HCT116 (cell line): ENCODE results near the gene MYH1. TPM values are rescaled to one million over a fixed set of nuclear protein-coding genes. Genes with fewer than 3 reads are reported as not detected.

Source experiments
- ATAC-seq: fragments of 200-7000 bp; cut with Tn5 transposase; 2 replicates; pipeline ENCODE4 v1.9.1; 2020; ENCODE audit warnings: mild to moderate bottlenecking, moderate library complexity
- BruUV-seq: library from RNA; stranded (reverse); fragments of 400-500 nt; replicated peaks from 2 replicates; lab custom pipeline; 2021; lab: Mats Ljungman, UMichigan
- CTCF ChIA-PET: fragments of 300-600 bp; sonication (Branson Sonifier 250); formaldehyde crosslinking; loops from one replicate; lab custom pipeline; 2021; ENCODE audit warnings: antibody characterized with exemption; lab: Charles Lee
- POLR2A ChIA-PET: fragments of 300-600, 350-600 bp; sonication (Branson Sonifier 250); formaldehyde crosslinking; loops from one replicate; lab custom pipeline; 2021; ENCODE audit warnings: antibody characterized with exemption; lab: Charles Lee
- RAD21 ChIA-PET, 2 experiments: fragments of 300-600 bp; sonication (Branson Sonifier 250); formaldehyde crosslinking; loops; one replicate each; lab custom pipeline; 2023; ENCODE audit warnings: low total read pairs in 2 of 2; ENCODE audit not compliant: uncharacterized antibody in 2 of 2, unreplicated experiment in 2 of 2, low non-redundant PET in 1 of 2; lab: Charles Lee
- DNase-seq: peaks from one replicate; pipeline ENCODE4 v3.0.0-alpha.2; 2010; ENCODE audit warnings: low read depth, low spot score
- H2AFZ ChIP-seq: fragments of 200-600 bp; shearing (Covaris generic), sonication (generic); 2 replicates; pipeline ENCODE4 v1.6.1; 2017; ENCODE audit warnings: low read depth, mixed run types, mixed read lengths, antibody characterized with exemption, low read length; ENCODE audit not compliant: poor library complexity, severe bottlenecking
- H3K27ac ChIP-seq: 2 replicates; pipeline ENCODE4 v1.5.1; 2012; ENCODE audit warnings: low read depth, low read length
- H3K27me3 ChIP-seq: fragments of 200-600 bp; sonication (generic); 2 replicates; pipeline ENCODE4 v1.6.1; 2016; ENCODE audit warnings: mixed run types, low read length, mixed read lengths; ENCODE audit not compliant: insufficient read depth
- H3K36me3 ChIP-seq, 2 experiments: fragments of 200-500 bp in 1 of 2; fragments of 200-600 bp in 1 of 2; sonication (Bioruptor generic) in 1 of 2; sonication (generic) in 1 of 2; 2 replicates each; pipeline versions ENCODE4 v1.5.1 to v1.6.1; 2014 to 2016; ENCODE audit warnings: low read length in 2 of 2, inconsistent platforms in 1 of 2, mixed read lengths in 1 of 2, mixed run types in 1 of 2; ENCODE audit not compliant: insufficient read depth in 2 of 2, control insufficient read depth in 1 of 2
- H3K4me1 ChIP-seq, 2 experiments: fragments of 200-600 bp in 1 of 2; sonication (generic) in 1 of 2; 2 replicates each; pipeline versions ENCODE4 v1.5.1 to v1.6.1; 2012 to 2017; ENCODE audit warnings: low read length in 2 of 2, inconsistent platforms in 1 of 2, mild to moderate bottlenecking in 1 of 2, mixed read lengths in 1 of 2, mixed run types in 1 of 2, moderate library complexity in 1 of 2; ENCODE audit not compliant: insufficient read depth in 2 of 2, control insufficient read depth in 1 of 2
- H3K4me2 ChIP-seq: fragments of 200-600 bp; sonication (generic); 2 replicates; pipeline ENCODE4 v1.6.1; 2017; ENCODE audit warnings: mixed run types, low read length, mixed read lengths
- H3K4me3 ChIP-seq, 2 experiments: fragments of 200-600 bp in 1 of 2; sonication (generic) in 1 of 2; replicated peaks in 1 of 2; 2 replicates each; pipeline ENCODE4 v1.5.1; 2011 to 2016; ENCODE audit warnings: low read length in 2 of 2, control low read depth in 1 of 2, low read depth in 1 of 2, mild to moderate bottlenecking in 1 of 2, mixed read lengths in 1 of 2, mixed run types in 1 of 2
- H3K79me2 ChIP-seq: fragments of 200-600 bp; sonication (generic); 2 replicates; pipeline ENCODE4 v1.6.1; 2017; ENCODE audit warnings: mild to moderate bottlenecking, mixed run types, low read length, moderate library complexity, mixed read lengths; ENCODE audit not compliant: insufficient read depth
- H3K9ac ChIP-seq: fragments of 200-600 bp; sonication (generic); 2 replicates; pipeline ENCODE4 v1.6.1; 2016; ENCODE audit warnings: low read length, mixed read lengths
- H3K9me2 ChIP-seq: fragments of 200-600 bp; sonication (generic), shearing (Covaris generic); 2 replicates; pipeline ENCODE4 v1.6.1; 2017; ENCODE audit warnings: mixed run types, mild to moderate bottlenecking, moderate library complexity; ENCODE audit not compliant: insufficient read depth
- H3K9me3 ChIP-seq, 2 experiments: fragments of 200-500 bp in 1 of 2; fragments of 200-600 bp in 1 of 2; sonication (Bioruptor generic) in 1 of 2; sonication (generic) in 1 of 2; 2 replicates each; pipeline ENCODE4 v1.6.1; 2014 to 2017; ENCODE audit warnings: low read length in 2 of 2, mixed read lengths in 2 of 2, inconsistent platforms in 1 of 2, low read depth in 1 of 2, mild to moderate bottlenecking in 1 of 2, mixed run types in 1 of 2, moderate library complexity in 1 of 2; ENCODE audit not compliant: control insufficient read depth in 1 of 2, insufficient read depth in 1 of 2
- H4K20me1 ChIP-seq: fragments of 200-600 bp; sonication (generic), shearing (Covaris generic); 2 replicates; pipeline ENCODE4 v1.6.1; 2017; ENCODE audit warnings: mixed run types, mild to moderate bottlenecking, moderate library complexity; ENCODE audit not compliant: insufficient read depth
- CEBPB ChIP-seq: IDR thresholded peaks from 2 replicates; pipeline ENCODE4 v1.6.1; 2012; ENCODE audit warnings: low read depth
- ELF1 ChIP-seq: IDR thresholded peaks from 2 replicates; pipeline ENCODE4 v1.6.1; 2012; ENCODE audit warnings: low read depth, borderline replicate concordance
- EZH2 ChIP-seq: fragments of 200-600 bp; sonication (generic); IDR thresholded peaks from 2 replicates; pipeline ENCODE4 v1.6.1; 2017; ENCODE audit warnings: antibody characterized with exemption, mixed run types
- EZH2phosphoT487 ChIP-seq: fragments of 200-600 bp; IDR thresholded peaks from 2 replicates; pipeline ENCODE4 v1.6.1; 2018; ENCODE audit warnings: antibody characterized with exemption, borderline replicate concordance
- MAX ChIP-seq: IDR thresholded peaks from 2 replicates; pipeline ENCODE4 v1.6.1; 2012
- POLR2A ChIP-seq: IDR thresholded peaks from 2 replicates; pipeline ENCODE4 v1.7.0; 2011; ENCODE audit warnings: borderline replicate concordance; ENCODE audit not compliant: insufficient read depth, insufficient read length; ENCODE audit errors: extremely low read depth
- POLR2AphosphoS5 ChIP-seq: IDR thresholded peaks from 2 replicates; pipeline ENCODE4 v1.6.1; 2011; ENCODE audit warnings: mild to moderate bottlenecking, low read depth, low read length, moderate library complexity
- RAD21 ChIP-seq: IDR thresholded peaks from 2 replicates; pipeline ENCODE4 v1.6.1; 2012; ENCODE audit warnings: low read depth, mild to moderate bottlenecking
- SIN3A ChIP-seq: IDR thresholded peaks from 2 replicates; pipeline ENCODE4 v1.6.1; 2012; ENCODE audit warnings: low read depth
- SP1 ChIP-seq: IDR thresholded peaks from 2 replicates; pipeline ENCODE4 v1.6.1; 2012; ENCODE audit warnings: low read depth
- SRF ChIP-seq: IDR thresholded peaks from 2 replicates; pipeline ENCODE4 v1.6.1; 2012; ENCODE audit warnings: low read depth
- TCF7L2 ChIP-seq: IDR thresholded peaks from 2 replicates; pipeline ENCODE4 v1.7.0; 2011; ENCODE audit warnings: borderline replicate concordance, inconsistent platforms; ENCODE audit not compliant: insufficient read depth, insufficient read length; ENCODE audit errors: extremely low read depth
- YY1 ChIP-seq: IDR thresholded peaks from 2 replicates; pipeline ENCODE4 v1.6.1; 2011; ENCODE audit warnings: low read length, low read depth, moderate library complexity, mild to moderate bottlenecking; ENCODE audit not compliant: insufficient replicate concordance; ENCODE audit errors: extremely low read depth
- ZFX ChIP-seq: fragments of 450-650 bp; IDR thresholded peaks from 2 replicates; pipeline ENCODE4 v1.6.1; 2017
- ZNF274 ChIP-seq: fragments of 200-500 bp; sonication (Bioruptor generic); IDR thresholded peaks from 2 replicates; pipeline ENCODE4 v1.6.1; 2014; ENCODE audit warnings: mild to moderate bottlenecking, low read depth, low read length, inconsistent platforms
- intact Hi-C: fragments of 100-400 bp; cut with micrococcal nuclease; formaldehyde crosslinking; loops from 2 replicates; pipeline ENCODE4 v1.10.0; 2022
- total RNA-seq: library from RNA; stranded (reverse); gene quantifications from one replicate; pipeline ENCODE4 v1.2.1, GENCODE V29; 2021; ENCODE audit not compliant: unreplicated experiment

MYH1 gene
- total RNA-seq, 1 experiment from 2014 or later = not detected

- no peak overlapping the region for H3K9ac ChIP-seq
- H3K27me3 ChIP-seq = peaks cover 29% of the 10 kb centered on the region
- CTCF ChIA-PET = no interaction called here
- RAD21 ChIA-PET = no interaction called here
- BruUV-seq = no TSS peak
- no peak for DNase-seq
- no peaks in the 10 kb centered on the region for H4K20me1 ChIP-seq
- POLR2A ChIA-PET = no interaction called here
- ATAC-seq = no peak
- no peak overlapping the region for H2AFZ ChIP-seq
- no peak overlapping the region for H3K4me2 ChIP-seq
- H3K9me3 ChIP-seq = no peaks in the 10 kb centered on the region
- TF ChIP-seq CEBPB (no peak), SIN3A (no peak), SP1 (no peak), EZH2 (no peak), TCF7L2 (no peak), ELF1 (no peak), RAD21 (no peak), YY1 (no peak), POLR2AphosphoS5 (no peak), ZFX (no peak), EZH2phosphoT487 (no peak), POLR2A (no peak), SRF (no peak), ZNF274 (no peak), MAX (no peak)
- TF ChIP-seq, all 23 proteins: peak for 0
- Histone ChIP-seq H3K27ac (no peak overlapping the region), H3K9me2 (no peaks in the 10 kb centered on the region), H3K36me3 (no peaks in the 10 kb centered on the region), H3K79me2 (no peaks in the 10 kb centered on the region), H3K4me1 (no peaks in the 10 kb centered on the region), H3K4me3 (no peak overlapping the region)
- intact Hi-C loops = no loop called here
These were observed 71.1 kb downstream of the MYH1 start for GRCh38 chr17:10447026-10447931.

Other genes starting within 250 kb of the MYH1 start
- gene MYH13, start 145.5 kb downstream of the MYH1 start, total RNA-seq = not detected
- gene MYH8, start 96.6 kb downstream of the MYH1 start, total RNA-seq = not detected
- gene MYH4, start 49.0 kb downstream of the MYH1 start, total RNA-seq = not detected
- not detected for gene MYH2, start 31.1 kb upstream of the MYH1 start, total RNA-seq
- gene MYH3, start 138.8 kb upstream of the MYH1 start, total RNA-seq = 1.6 TPM
- gene SCO1, start 179.0 kb upstream of the MYH1 start, total RNA-seq = 35.8 TPM
- 7.9 TPM for gene ADPRM, start 179.1 kb upstream of the MYH1 start, total RNA-seq
- gene TMEM220, start 211.5 kb upstream of the MYH1 start, total RNA-seq = not detected